ENCODE data around the gene DNTT.
"Not testable (repeated sequence)": the region's sequence is repeated elsewhere in the genome, so short reads cannot be mapped to it uniquely, and the experiment has no call there.

DNTT gene

GRCh38 chr10:96276831-96277230 is 27.4 kb upstream of the DNTT start:
- DNase-seq = no peak

DNA sequence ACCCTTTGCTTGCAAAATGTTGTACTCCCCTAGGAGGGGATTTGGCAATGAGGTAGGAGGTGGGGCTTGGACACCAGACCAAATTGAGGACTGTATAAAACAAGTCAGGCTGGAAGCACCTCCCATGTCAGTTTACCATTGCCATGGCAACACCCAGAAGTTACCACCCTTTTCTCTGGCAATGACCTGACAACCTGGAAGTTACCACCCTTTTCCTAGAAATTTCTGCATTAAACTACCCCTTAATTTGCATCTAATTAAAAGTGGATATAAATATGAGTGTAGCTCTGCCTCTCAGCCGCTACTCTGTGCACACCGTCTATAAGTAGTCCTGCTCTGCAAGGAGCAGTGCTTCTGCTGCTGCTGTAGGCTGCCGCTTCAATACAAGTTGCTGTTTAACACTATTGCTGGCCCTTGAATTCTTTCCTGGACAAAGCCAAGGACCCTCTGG is 25.0 kb upstream of the DNTT start:
- DNase-seq = no peak

- no peak for DNase-seq
Measured at GRCh38 chr10:96280859-96281258, 23.4 kb upstream of the DNTT start.

- no peak for DNase-seq
Measured at GRCh38 chr10:96281444-96282029, 22.7 kb upstream of the DNTT start.

GRCh38 chr10:96283351-96283750 is 20.9 kb upstream of the DNTT start:
- no peak for DNase-seq

DNA sequence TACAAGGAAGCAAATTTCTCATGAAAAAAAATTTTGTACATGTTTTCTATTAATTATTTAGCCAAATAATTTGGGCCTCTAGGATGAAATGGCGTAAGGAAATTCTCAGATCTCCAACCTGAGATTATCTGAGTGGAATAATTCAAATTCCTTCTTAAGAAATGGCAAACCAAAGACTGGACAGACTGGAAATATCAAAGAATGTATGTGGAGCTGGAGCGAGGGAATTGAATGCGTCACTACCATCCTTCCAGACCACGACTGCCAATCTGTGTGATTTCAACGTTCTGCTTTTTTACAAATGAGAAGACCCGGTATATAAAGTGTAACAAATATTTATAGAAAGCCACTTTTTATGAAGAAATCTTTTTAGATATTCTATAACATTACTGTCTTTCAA is 20.5 kb upstream of the DNTT start:
- DNase-seq = no peak

DNA sequence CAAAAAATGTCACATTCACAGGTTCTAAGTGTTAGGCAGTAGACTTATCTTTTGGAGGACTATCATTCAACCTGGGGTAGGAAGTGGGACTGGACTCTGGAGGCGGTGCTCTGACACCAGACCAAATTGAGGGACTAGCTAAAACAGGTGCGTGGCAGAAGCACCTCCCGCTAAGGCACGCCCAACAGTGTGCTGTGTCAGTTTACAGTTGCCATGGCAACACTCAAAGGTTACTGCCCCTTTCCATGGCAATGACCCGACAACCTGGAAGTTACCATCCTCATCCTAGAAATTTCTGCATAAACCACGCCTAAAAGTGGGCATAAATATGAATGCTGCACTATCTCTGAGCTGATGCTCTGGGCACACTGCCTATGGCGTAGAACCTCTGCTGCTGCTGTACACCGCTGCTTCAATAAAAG is 18.9 kb upstream of the DNTT start:
- DNase-seq = no peak

DNA sequence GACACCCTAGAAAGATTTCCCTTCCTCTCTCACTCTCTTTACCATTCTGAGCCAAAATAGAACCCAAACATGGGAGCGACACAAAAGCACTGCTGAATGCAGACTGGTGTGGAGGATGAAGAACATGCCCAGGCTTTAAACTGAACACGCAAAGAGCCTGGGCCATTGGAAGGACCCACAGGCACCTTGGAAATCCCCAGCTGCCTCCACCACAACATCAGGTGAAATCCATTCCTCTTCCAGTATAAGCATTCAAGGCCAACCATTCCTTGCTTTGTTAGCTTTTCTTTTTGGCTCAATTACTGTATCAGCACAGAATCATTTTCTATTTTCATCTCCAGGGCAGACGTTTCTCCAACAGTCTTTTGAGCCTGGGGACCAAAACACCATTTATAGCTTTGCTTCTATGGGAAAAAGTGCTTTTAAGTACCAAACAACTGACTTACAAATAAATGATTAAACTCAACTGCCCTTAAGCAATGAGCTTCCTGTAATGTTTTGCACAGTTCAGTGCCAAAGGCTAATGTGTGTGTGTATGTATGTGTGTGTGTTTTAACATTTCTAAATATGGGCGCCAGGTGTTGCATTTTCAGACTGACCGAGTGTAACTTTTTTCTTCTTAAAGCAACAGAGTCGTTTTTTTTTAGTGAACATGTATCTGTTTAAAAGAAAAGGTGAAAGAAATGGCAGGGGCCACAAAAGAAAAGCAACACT is 16.7 kb upstream of the DNTT start:
- DNase-seq = no peak

- DNase-seq = no peak
Measured at GRCh38 chr10:96288151-96288621, 16.0 kb upstream of the DNTT start.

DNA sequence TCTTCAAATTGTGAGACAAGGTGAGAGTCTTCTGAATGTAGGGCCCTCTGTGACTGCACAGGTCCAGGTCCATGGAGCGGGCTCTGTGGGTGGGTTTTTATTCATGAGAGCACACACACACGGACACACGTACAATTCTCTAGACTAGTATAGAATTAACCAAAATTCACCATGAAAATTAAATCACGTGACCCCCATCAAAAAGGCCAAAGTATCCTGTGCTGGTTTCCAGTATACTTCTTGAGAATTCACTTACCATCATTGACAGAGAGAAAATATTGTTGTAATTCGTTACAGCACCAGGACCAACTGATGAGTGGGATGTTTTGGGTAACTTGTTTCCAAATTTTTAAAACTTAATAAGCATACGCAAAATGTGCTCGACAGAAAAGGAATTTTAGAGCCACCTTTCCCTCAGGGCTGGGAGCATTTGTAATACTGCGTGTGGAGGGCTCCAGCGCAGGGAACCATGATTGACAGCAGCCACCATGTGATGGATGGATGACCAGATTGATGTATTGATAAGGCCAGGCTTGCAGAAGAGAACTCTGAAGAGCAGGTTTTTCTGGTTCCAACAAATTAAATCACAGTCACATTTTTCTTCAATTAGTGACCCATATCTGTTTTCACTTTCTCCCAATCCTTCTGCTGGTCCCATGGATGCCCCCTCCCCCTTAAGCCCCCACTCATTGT is 14.9 kb upstream of the DNTT start:
- no peak for DNase-seq

- no peak for DNase-seq
Measured at GRCh38 chr10:96290368-96291133, 13.7 kb upstream of the DNTT start.

DNA sequence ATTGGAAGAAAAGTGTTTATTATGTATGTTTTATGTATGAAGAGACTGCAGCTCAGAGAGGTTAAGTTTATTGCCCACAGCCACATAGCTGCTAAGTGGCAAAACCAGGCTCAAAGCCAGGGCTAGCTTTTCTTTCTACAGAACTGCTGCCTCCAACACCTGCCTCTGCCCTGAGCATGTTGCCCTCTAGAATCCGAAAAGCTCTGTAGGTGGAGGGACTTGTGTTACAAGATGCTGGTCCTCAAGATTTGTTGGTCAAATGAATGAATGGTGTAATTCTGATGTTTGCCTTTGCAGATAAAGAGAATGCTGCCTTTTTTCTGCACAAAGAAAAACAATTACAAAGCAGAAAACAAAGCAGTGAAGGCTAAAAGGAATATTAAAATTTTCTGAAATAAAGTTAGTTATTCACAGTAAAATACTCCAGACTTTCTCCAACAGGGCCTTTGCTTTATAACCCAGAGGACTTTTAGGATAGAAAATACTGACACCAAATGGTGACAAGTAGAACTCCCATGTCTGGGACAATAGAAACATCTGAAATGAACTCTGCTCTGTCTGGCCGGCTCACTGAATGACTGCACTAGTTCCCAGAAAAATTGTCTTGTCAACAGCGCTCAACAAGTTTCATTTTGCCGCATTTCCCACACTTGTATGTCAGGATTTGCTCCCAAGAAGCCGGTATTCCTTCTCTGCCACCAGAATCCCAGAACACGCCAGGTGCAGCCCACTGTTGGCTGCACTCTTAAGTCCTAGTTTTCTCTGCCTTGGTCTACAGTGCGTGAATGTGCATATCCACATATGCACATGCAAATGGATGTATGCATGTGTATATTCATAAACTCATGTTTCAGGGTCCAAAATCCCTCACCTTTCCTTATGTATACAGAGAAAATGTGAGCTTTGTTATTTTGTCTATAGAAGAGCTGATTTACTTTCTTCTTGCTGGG is 11.0 kb upstream of the DNTT start:
- peak; percentile 35 for DNase-seq

DNA sequence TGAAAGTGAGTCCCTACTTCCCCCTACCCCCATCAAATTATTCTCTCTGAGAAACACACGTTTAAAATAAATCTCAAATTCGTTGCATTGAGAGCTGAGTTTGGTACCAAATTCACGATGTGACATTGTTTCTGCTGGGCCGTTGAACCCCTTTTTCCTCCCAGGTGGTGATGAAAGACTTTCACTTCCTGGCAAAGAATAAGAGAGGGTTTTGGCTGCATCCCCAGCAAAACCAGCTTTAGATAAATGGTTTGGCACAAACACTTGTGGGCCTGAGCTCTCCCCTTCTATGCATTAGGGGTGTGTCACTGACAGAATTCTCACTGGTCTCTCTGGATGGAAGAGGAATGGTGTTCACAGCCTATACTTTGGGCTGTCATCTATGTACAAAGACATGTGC is 8.8 kb upstream of the DNTT start:
- no peak for DNase-seq

DNA sequence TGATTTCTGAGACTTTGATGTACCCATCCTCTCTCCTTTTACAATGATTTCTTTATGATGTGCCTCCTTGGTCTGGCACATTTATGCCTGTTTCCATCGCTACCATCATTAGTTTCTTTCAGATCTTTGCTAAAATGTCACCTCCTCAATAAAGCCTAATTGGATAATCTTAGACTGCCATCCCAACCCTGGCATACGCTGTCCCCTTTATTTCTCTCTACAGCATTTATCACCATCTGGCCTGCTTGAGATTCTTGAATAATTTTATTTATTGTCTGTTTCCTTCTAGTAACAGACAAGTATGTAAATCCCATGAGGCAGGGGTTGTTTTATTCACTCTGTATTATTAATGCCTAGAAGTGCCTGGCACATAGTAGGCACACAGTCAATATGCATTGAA is 6.7 kb upstream of the DNTT start:
- no peak for DNase-seq

DNA sequence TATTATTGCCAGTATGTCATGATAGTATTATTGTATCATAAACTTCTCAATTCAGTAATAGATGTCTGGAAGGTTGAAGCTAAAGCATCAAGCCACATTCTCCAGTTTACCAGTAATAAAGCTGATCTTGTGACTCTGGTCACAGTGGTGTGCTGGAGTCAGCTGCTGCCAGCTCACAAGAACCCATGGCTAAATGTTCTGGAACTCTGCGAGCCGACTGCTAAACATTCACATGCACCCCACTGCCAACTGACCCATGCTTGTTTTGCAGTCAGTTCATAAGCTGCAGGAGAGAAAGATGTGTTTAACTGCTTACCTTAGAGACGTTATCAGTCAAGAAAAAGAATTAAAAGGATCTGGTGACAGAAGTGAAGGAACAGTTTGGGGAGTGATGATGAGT is 5.9 kb upstream of the DNTT start:
- no peak for DNase-seq

- DNase-seq = no peak
Measured at GRCh38 chr10:96299383-96299782, 4.9 kb upstream of the DNTT start.

- no peak for DNase-seq
Measured at GRCh38 chr10:96301616-96302015, 2.6 kb upstream of the DNTT start.

GRCh38 chr10:96305019-96305418 is 785 bp downstream of the DNTT start:
- DNase-seq = no peak

- DNase-seq = no peak
Measured at GRCh38 chr10:96306516-96306915, 2.3 kb downstream of the DNTT start.

GRCh38 chr10:96308854-96309253 is 4.6 kb downstream of the DNTT start:
- not testable (repeated sequence) for DNase-seq

DNA sequence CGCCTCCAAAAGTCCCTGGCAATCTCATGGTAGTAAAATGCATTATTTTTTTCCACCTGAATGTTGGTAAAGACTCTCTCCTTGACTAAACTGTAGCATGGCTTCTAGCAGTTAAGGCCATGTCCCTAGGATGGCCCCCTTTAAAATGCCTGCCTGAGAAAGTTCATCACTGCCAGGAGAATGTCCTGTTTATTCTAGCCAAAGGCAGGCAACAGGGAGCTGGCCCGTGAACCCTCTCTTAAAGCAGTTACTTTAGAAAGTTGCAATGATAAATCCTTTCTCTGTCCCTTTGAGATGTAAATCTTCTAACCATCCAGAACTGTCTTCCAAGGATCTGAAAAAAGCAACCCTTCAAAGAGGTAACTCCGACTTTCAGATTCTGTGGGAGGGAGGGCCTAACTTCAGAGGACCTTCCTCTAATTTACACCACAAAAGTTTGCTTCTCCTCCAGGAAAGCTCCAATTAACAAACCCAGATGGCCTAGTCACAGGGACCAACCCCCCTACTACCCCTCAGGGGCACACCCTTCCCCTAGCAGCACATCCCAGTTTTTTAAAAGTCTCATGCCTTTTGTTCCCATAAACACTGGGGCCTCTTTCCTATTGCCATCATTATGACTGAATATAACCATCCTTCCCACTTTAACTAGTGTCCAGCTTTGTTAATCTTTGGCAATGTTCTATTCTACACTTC is 5.5 kb downstream of the DNTT start:
- no peak for DNase-seq

GRCh38 chr10:96310321-96310669 is 6.1 kb downstream of the DNTT start:
- DNase-seq = no peak
